Cardiac muscle cell (in vitro differentiated cells and primary cell): ENCODE data around the gene TMEM242. TPM values are rescaled to one million over a fixed set of nuclear protein-coding genes. Genes with fewer than 3 reads are reported as not detected.

Experiments used
- DNase-seq, 2 donors: peaks; one replicate each; pipeline versions ENCODE4 v3.0.0 to v3.0.0-alpha.2; 2010 to 2017; ENCODE audit warnings: low read depth in 1 of 2, low spot score in 1 of 2
- H3K27ac ChIP-seq: fragments of 200-600 bp; sonication (generic); 2 replicates; pipeline ENCODE4 v1.5.1; 2016
- H3K27me3 ChIP-seq: fragments of 200-600 bp; sonication (generic); 2 replicates; pipeline ENCODE4 v1.6.0; 2016; ENCODE audit warnings: control low read depth
- H3K36me3 ChIP-seq: fragments of 200-600 bp; sonication (generic); 2 replicates; pipeline ENCODE4 v1.5.1; 2016; ENCODE audit warnings: control low read depth
- H3K4me1 ChIP-seq: fragments of 200-600 bp; sonication (generic); 2 replicates; pipeline ENCODE4 v1.8.1; 2017; ENCODE audit warnings: low read depth, mild to moderate bottlenecking, mixed run types
- H3K4me3 ChIP-seq: fragments of 200-600 bp; sonication (generic); 2 replicates; pipeline ENCODE4 v1.5.1; 2016; ENCODE audit warnings: mild to moderate bottlenecking
- H3K9me3 ChIP-seq: fragments of 200-600 bp; sonication (generic); 2 replicates; pipeline ENCODE4 v1.5.1; 2017; ENCODE audit warnings: low read depth, mild to moderate bottlenecking, control low read depth
- polyA plus RNA-seq: library from polyadenylated mRNA; unstranded; fragments of >200 nt; fragmentation: Nextera tagmentation; extraction: Ambion mirVana; gene quantifications from 2 replicates; pipeline ENCODE4 v1.2.1, GENCODE V29; 2016
- total RNA-seq: library from RNA; depleted of rRNA; stranded (reverse); fragments of >200 nt; gene quantifications from 2 replicates; pipeline ENCODE4 v1.2.3, GENCODE V29; 2016
- TF ChIP-seq, protein P1 (sequence below): IDR thresholded peaks from 2 replicates; pipeline ENCODE4 v1.5.1; 2012; ENCODE audit warnings: low read depth, mild to moderate bottlenecking, low read length

Gene TMEM242
- total and polyA plus RNA-seq, 2 experiments from 2014 or later: 6.3 to 19.0 TPM

DNA sequence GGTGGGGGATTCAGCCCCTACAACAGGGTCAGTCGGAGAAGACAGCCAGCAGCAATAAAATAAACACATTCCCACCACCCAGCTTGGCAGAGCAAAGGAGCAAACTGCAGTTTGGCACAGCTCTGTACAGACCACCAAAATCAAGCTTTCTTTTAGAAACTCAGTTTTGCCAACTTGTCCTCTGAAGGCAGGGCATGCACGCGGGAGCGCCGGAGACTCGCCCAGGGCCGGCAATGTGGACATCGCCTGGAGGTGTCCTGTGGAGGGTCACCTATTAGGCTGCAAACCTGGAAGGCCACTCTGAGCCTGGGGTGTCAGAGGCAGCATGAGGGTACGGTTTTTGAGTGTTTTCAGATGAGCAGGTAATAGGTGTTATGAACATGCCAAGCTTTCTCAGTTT lies 34.7 kb downstream of the TMEM242 start:
- no peak for DNase-seq
- H3K9me3 ChIP-seq: no peaks in the 10 kb centered on the region
- H3K27me3 ChIP-seq: no peaks in the 10 kb centered on the region
- TF ChIP-seq, protein P1, sequence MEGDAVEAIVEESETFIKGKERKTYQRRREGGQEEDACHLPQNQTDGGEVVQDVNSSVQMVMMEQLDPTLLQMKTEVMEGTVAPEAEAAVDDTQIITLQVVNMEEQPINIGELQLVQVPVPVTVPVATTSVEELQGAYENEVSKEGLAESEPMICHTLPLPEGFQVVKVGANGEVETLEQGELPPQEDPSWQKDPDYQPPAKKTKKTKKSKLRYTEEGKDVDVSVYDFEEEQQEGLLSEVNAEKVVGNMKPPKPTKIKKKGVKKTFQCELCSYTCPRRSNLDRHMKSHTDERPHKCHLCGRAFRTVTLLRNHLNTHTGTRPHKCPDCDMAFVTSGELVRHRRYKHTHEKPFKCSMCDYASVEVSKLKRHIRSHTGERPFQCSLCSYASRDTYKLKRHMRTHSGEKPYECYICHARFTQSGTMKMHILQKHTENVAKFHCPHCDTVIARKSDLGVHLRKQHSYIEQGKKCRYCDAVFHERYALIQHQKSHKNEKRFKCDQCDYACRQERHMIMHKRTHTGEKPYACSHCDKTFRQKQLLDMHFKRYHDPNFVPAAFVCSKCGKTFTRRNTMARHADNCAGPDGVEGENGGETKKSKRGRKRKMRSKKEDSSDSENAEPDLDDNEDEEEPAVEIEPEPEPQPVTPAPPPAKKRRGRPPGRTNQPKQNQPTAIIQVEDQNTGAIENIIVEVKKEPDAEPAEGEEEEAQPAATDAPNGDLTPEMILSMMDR: no peak
- no peak overlapping the region for H3K4me3 ChIP-seq
- no peaks in the 10 kb centered on the region for H3K36me3 ChIP-seq
- H3K27ac ChIP-seq: no peak overlapping the region
- peaks cover 19% of the 10 kb centered on the region for H3K4me1 ChIP-seq

DNA sequence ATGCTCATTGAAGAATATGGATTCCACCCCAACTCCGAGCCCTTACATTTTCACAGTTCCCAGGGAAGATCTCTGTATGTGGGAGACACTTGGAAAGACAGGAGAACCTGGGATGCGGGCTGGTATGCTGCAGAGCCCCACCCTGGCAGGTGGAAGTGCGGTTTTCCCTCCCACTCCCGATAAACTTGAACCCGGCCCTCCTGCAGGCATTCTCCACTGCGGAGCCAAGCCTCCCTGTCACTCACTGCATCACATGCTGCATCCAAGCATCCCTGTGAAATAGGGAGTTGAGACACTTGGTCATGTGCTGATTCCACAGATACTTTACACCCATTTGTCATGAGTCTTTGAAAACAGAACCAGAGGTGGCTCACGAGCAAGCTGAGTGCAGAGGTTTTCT lies 35.4 kb downstream of the TMEM242 start:
- no peaks in the 10 kb centered on the region for H3K27me3 ChIP-seq
- H3K4me1 ChIP-seq: peaks cover 19% of the 10 kb centered on the region
- no peak overlapping the region for H3K4me3 ChIP-seq
- no peak overlapping the region for H3K27ac ChIP-seq
- no peaks in the 10 kb centered on the region for H3K36me3 ChIP-seq
- DNase-seq: no peak
- H3K9me3 ChIP-seq: no peaks in the 10 kb centered on the region
- TF ChIP-seq, protein P1: no peak

DNA sequence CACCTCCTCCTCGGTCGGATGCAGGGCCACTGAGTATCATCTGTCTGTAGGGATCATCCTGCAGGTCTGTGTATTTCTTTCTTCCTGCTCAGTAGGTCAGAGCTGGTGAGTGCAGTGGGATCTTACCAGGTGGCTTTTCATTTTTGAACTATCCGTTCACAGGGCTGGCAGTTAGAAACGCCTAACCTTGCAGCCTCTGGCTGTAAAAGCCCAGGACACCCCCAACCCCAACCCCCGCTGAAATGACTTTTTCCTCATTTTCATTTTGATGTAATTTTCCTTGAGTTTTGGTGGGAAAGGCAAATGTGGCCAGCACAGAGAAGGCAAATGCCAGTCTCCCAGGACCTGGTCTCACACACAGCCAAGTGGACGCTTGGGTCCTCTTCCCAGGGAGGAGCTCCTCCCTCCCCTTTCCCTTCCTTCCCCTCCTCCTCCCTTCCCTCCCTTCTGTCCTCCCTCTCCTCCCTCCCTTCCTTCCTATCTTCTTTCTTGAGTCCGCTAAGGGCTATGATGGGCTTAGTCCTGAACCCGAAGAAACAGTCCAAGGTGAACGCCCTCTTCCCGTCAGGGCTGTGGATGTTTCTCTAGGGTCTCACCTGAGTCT lies 36.0 kb downstream of the TMEM242 start:
- Histone ChIP-seq H3K27ac (no peak overlapping the region), H3K36me3 (no peaks in the 10 kb centered on the region), H3K4me3 (no peak overlapping the region), H3K9me3 (no peaks in the 10 kb centered on the region), H3K27me3 (no peaks in the 10 kb centered on the region), H3K4me1 (peaks cover 15% of the 10 kb centered on the region)
- TF ChIP-seq, protein P1: no peak
- no peak for DNase-seq

DNA sequence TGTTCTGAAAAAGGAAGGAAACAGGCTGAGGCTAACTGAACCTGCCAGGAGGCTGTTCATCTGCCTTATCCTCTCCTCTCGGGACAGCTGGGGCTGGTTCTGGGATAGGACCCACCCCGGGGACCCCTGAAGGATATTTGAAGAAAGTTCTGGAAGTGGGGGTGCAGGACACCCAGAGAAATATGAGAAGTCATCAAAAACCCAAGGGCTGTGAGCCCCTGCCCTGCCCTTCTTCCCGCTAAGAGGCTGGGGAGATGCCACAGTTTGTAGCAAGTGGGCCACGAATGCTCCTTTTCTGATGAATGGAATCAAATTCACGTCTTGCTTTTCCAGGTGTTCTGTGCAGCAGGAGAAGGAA lies 37.9 kb downstream of the TMEM242 start:
- H3K9me3 ChIP-seq: no peaks in the 10 kb centered on the region
- H3K27me3 ChIP-seq: no peaks in the 10 kb centered on the region
- no peak overlapping the region for H3K4me3 ChIP-seq
- H3K36me3 ChIP-seq: no peaks in the 10 kb centered on the region
- TF ChIP-seq, protein P1: no peak
- no peak overlapping the region for H3K27ac ChIP-seq
- no peaks in the 10 kb centered on the region for H3K4me1 ChIP-seq
- no peak for DNase-seq

DNA sequence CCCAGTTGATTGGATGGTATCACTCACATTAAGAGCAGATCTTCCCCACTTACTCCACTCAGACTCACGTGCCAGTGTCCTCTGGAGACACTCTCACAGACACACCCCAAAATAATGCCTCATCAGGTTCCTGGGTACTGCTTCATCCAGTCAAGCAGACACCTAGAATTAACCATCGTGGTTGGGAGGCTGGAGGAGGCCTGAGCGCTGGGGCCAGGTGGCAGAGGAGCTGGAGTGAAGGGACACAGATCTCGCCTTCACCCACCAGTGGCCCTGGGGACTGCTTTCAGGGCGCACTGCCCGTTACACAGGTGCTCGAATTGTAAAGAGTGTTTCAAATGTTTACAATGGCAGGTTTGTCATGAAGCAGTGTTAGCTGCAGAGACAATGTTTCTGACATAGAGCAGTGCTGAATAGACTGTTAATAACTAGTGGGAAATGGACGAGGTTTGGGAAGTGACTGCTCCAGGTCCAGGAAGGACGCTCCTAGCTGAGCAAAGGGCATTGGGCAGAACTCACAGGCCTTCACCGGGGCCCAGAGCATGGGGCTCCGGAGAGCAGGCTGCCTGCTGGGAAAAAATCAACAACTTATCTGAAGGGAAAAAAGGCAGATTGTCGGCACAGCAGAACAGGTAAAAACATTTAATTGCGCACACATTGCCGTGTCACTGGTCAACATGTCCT lies 38.4 kb downstream of the TMEM242 start:
- Histone ChIP-seq H3K27ac (no peak overlapping the region), H3K9me3 (no peaks in the 10 kb centered on the region), H3K27me3 (no peaks in the 10 kb centered on the region), H3K4me3 (no peak overlapping the region), H3K36me3 (no peaks in the 10 kb centered on the region), H3K4me1 (no peaks in the 10 kb centered on the region)
- DNase-seq: no peak
- TF ChIP-seq, protein P1: no peak
